ENCODE data around the gene NAPEPLD.

- TF ChIP-seq CTCF (IDR thresholded peaks at IDR 0.05) (no peak), POLR2A (IDR thresholded peaks at IDR 0.05) (no peak)
Observed at GRCh38 chr7:103130901-103131624, 17.8 kb downstream of the NAPEPLD start.
